H1 (cell line): ENCODE measurements around the gene PATE2. TPM values are rescaled to one million over a fixed set of nuclear protein-coding genes. Genes with fewer than 3 reads are reported as not detected.

Source experiments
- CTCF ChIA-PET: fragments of 300-600 bp; sonication (Branson Sonifier 250); formaldehyde crosslinking; loops from one replicate; lab custom pipeline; 2021; ENCODE audit not compliant: partially characterized antibody; lab: Charles Lee
- POLR2A ChIA-PET: fragments of 300-600 bp; sonication (Branson Sonifier 250); formaldehyde crosslinking; loops from one replicate; lab custom pipeline; 2021; ENCODE audit warnings: inconsistent platforms; ENCODE audit not compliant: partially characterized antibody; lab: Charles Lee
- DNase-seq, 2 experiments: peaks; one replicate each; pipeline versions ENCODE4 v3.0.0 to v3.0.0-alpha.2; 2010 to 2022; ENCODE audit warnings: low spot score in 2 of 2, low read depth in 1 of 2, mixed read lengths in 1 of 2
- FAIRE-seq: peaks from 2 replicates; lab custom pipeline; 2011; peaks lifted over from hg19 to GRCh38; lab: Jason Lieb, UNC
- H2AFZ ChIP-seq: 2 replicates; pipeline ENCODE4 v1.8.1; 2012; ENCODE audit warnings: low read length, inconsistent platforms
- H2AK5ac ChIP-seq: 2 replicates; pipeline ENCODE4 v1.6.1; 2013; ENCODE audit warnings: low read depth, low read length
- H2BK120ac ChIP-seq: replicated peaks from 2 replicates; pipeline ENCODE3; 2013; ENCODE audit warnings: low read depth, low read length, inconsistent platforms
- H2BK12ac ChIP-seq: 2 replicates; pipeline ENCODE4 v1.6.1; 2013; ENCODE audit warnings: low read depth, low read length
- H2BK15ac ChIP-seq: 2 replicates; pipeline ENCODE4 v1.6.1; 2013; ENCODE audit warnings: low read length
- H2BK20ac ChIP-seq: 2 replicates; pipeline ENCODE4 v1.6.1; 2013; ENCODE audit warnings: low read length
- H2BK5ac ChIP-seq: 2 replicates; pipeline ENCODE4 v1.6.1; 2013; ENCODE audit warnings: low read depth, low read length
- H3K14ac ChIP-seq: 2 replicates; pipeline ENCODE4 v1.6.1; 2013; ENCODE audit warnings: inconsistent platforms; ENCODE audit not compliant: insufficient read length
- H3K18ac ChIP-seq: 2 replicates; pipeline ENCODE4 v1.6.1; 2013; ENCODE audit warnings: low read length; ENCODE audit errors: extremely low read depth
- H3K23ac ChIP-seq: 2 replicates; pipeline ENCODE4 v1.6.1; 2013; ENCODE audit warnings: inconsistent platforms; ENCODE audit not compliant: insufficient read length
- H3K23me2 ChIP-seq: 2 replicates; pipeline ENCODE4 v1.6.1; 2013; ENCODE audit warnings: low read depth, low read length
- H3K27ac ChIP-seq: 2 replicates; pipeline ENCODE4 v1.6.1; 2011; ENCODE audit warnings: low read depth, low read length, inconsistent platforms
- H3K27me3 ChIP-seq, 4 experiments: replicated peaks in 1 of 4; 1 replicate in 1 of 4; 2 replicates in 3 of 4; pipeline versions ENCODE4 v1.6.1 to v1.8.1; 2011 to 2013; ENCODE audit warnings: low read length in 3 of 4, mild to moderate bottlenecking in 3 of 4, inconsistent platforms in 2 of 4, mixed read lengths in 2 of 4, moderate library complexity in 1 of 4; ENCODE audit not compliant: control insufficient read depth in 3 of 4, insufficient read depth in 3 of 4; ENCODE audit errors: extremely low read depth in 1 of 4
- H3K36me3 ChIP-seq, 4 experiments: 2 replicates each; pipeline versions ENCODE4 v1.6.1 to v1.8.1; 2011 to 2013; ENCODE audit warnings: mild to moderate bottlenecking in 4 of 4, low read length in 3 of 4, moderate library complexity in 2 of 4, control low read depth in 1 of 4, inconsistent platforms in 1 of 4; ENCODE audit not compliant: insufficient read depth in 4 of 4, control insufficient read depth in 2 of 4
- H3K4ac ChIP-seq: replicated peaks from 2 replicates; pipeline ENCODE3; 2013; ENCODE audit warnings: low read length, low read depth, mixed read lengths, inconsistent platforms; ENCODE audit not compliant: insufficient read length
- H3K4me1 ChIP-seq, 4 experiments: replicated peaks in 1 of 4; 1 replicate in 1 of 4; 2 replicates in 3 of 4; pipeline versions ENCODE4 v1.6.1 to v1.8.1; 2011 to 2013; ENCODE audit warnings: low read length in 3 of 4, inconsistent platforms in 2 of 4, mixed read lengths in 1 of 4; ENCODE audit not compliant: insufficient read depth in 4 of 4, control insufficient read depth in 3 of 4
- H3K4me2 ChIP-seq, 2 experiments: 2 replicates each; pipeline versions ENCODE4 v1.6.1 to v1.8.1; 2011 to 2013; ENCODE audit warnings: low read depth in 2 of 2, low read length in 2 of 2, control low read depth in 1 of 2, inconsistent platforms in 1 of 2, mild to moderate bottlenecking in 1 of 2; ENCODE audit not compliant: insufficient read depth in 1 of 2
- H3K4me3 ChIP-seq, 4 experiments: fragments of 200-600, 300-600 bp in 1 of 4; sonication (generic), shearing (Covaris generic), sonication (Bioruptor Twin) in 1 of 4; 2 replicates each; pipeline versions ENCODE4 v1.5.1 to v1.8.1; 2011 to 2016; ENCODE audit warnings: low read length in 4 of 4, low read depth in 3 of 4, control low read depth in 2 of 4, inconsistent platforms in 2 of 4, mild to moderate bottlenecking in 2 of 4, mixed read lengths in 1 of 4, moderate library complexity in 1 of 4; ENCODE audit not compliant: insufficient read depth in 2 of 4; ENCODE audit errors: extremely low read depth in 1 of 4
- H3K56ac ChIP-seq: replicated peaks from 2 replicates; pipeline ENCODE3; 2013; ENCODE audit warnings: low read depth, mild to moderate bottlenecking, mixed read lengths, low read length, inconsistent platforms; ENCODE audit not compliant: insufficient read length
- H3K79me1 ChIP-seq: 2 replicates; pipeline ENCODE4 v1.6.1; 2013; ENCODE audit warnings: low read depth, low read length, control low read depth
- H3K79me2 ChIP-seq, 2 experiments: 2 replicates each; pipeline versions ENCODE4 v1.6.1 to v1.8.1; 2012 to 2013; ENCODE audit warnings: low read length in 2 of 2, mild to moderate bottlenecking in 2 of 2, inconsistent platforms in 1 of 2; ENCODE audit not compliant: insufficient read depth in 2 of 2, control insufficient read depth in 1 of 2
- H3K9ac ChIP-seq, 4 experiments: replicated peaks in 1 of 4; 1 replicate in 1 of 4; 2 replicates in 3 of 4; pipeline versions ENCODE4 v1.6.1 to v1.8.1; 2011 to 2013; ENCODE audit warnings: low read depth in 3 of 4, low read length in 3 of 4, control low read depth in 2 of 4, mild to moderate bottlenecking in 2 of 4, moderate library complexity in 2 of 4, inconsistent platforms in 1 of 4; ENCODE audit errors: extremely low read depth in 1 of 4
- H3K9me3 ChIP-seq, 2 experiments: 2 replicates each; pipeline versions ENCODE4 v1.6.1 to v1.8.1; 2012 to 2013; ENCODE audit warnings: mild to moderate bottlenecking in 2 of 2, moderate library complexity in 2 of 2, control low read depth in 1 of 2, inconsistent platforms in 1 of 2, low read depth in 1 of 2, low read length in 1 of 2, mixed read lengths in 1 of 2; ENCODE audit not compliant: insufficient read depth in 2 of 2
- H4K20me1 ChIP-seq, 2 experiments: replicated peaks in 1 of 2; 2 replicates each; pipeline versions ENCODE3 to v1.8.1; 2011 to 2013; ENCODE audit warnings: inconsistent platforms in 2 of 2, low read length in 2 of 2, mild to moderate bottlenecking in 1 of 2; ENCODE audit not compliant: insufficient read depth in 2 of 2, control insufficient read depth in 1 of 2
- H4K5ac ChIP-seq: 2 replicates; pipeline ENCODE4 v1.6.1; 2013; ENCODE audit warnings: low read length, low read depth, mixed read lengths, inconsistent platforms; ENCODE audit not compliant: insufficient read length
- H4K8ac ChIP-seq: 2 replicates; pipeline ENCODE4 v1.8.0; 2013; ENCODE audit warnings: mild to moderate bottlenecking, moderate library complexity, low read length, inconsistent platforms; ENCODE audit not compliant: insufficient read depth; ENCODE audit errors: extremely low read depth
- H4K91ac ChIP-seq: replicated peaks from 2 replicates; pipeline ENCODE3; 2013; ENCODE audit warnings: low read length, mixed read lengths, inconsistent platforms; ENCODE audit not compliant: insufficient read length
- BACH1 ChIP-seq: IDR thresholded peaks from 2 replicates; pipeline ENCODE4 v1.6.1; 2012; ENCODE audit warnings: low read length, improper control_type of control experiment
- CBX5 ChIP-seq: fragments of 300-800, 300-1000 bp; sonication (generic); IDR thresholded peaks from 2 replicates; pipeline ENCODE4 v1.7.1; 2016; ENCODE audit warnings: antibody characterized with exemption, low read length, low read depth
- CREB1 ChIP-seq: IDR thresholded peaks from 2 replicates; pipeline ENCODE4 v1.6.1; 2012; ENCODE audit warnings: inconsistent platforms
- EGR1 ChIP-seq: IDR thresholded peaks from 2 replicates; pipeline ENCODE4 v1.6.1; 2011; ENCODE audit warnings: low read depth, low read length, borderline replicate concordance
- KDM1A ChIP-seq: fragments of 200-600, 300-600 bp; sonication (generic); IDR thresholded peaks from 2 replicates; pipeline ENCODE4 v1.7.1; 2016; ENCODE audit warnings: mild to moderate bottlenecking, low read length, borderline replicate concordance
- KDM4A ChIP-seq: IDR thresholded peaks from one replicate; pipeline ENCODE4 v1.7.1; 2012; ENCODE audit warnings: low read depth, mild to moderate bottlenecking, moderate library complexity, low read length, inconsistent platforms; ENCODE audit not compliant: severe bottlenecking
- MAX ChIP-seq: IDR thresholded peaks from 2 replicates; pipeline ENCODE4 v1.6.1; 2012; ENCODE audit warnings: inconsistent platforms
- PHF8 ChIP-seq: fragments of 200-600 bp; sonication (generic); conservative IDR thresholded peaks from 2 replicates; pipeline ENCODE4 v1.7.1; 2012; ENCODE audit warnings: low read depth, mild to moderate bottlenecking, inconsistent platforms, low read length, moderate library complexity
- RFX5 ChIP-seq: IDR thresholded peaks from 2 replicates; pipeline ENCODE4 v1.6.1; 2011; ENCODE audit warnings: low read depth, low read length, improper control_type of control experiment, borderline replicate concordance
- long read RNA-seq, 2 experiments: library from RNA in 1 of 2; library from capped mRNA in 1 of 2; stranded (forward); transcript quantifications; one replicate each; pipeline ENCODE4 v2.0.0, GENCODE V29; 2021; ENCODE audit warnings: inconsistent platforms in 1 of 2
- polyA minus RNA-seq, 3 experiments: library from RNA; depleted of rRNA, polyadenylated mRNA; stranded (reverse); fragments of >200 nt; gene quantifications; 1 replicate in 2 of 3; 2 replicates in 1 of 3; pipeline ENCODE4 v1.2.3, GENCODE V29; 2011
- polyA plus RNA-seq, 7 experiments: library from polyadenylated mRNA; depleted of rRNA in 3 of 7; stranded (reverse) in 5 of 7; unstranded in 2 of 7; fragments of >200 nt in 5 of 7; fragments of 200-250 nt in 2 of 7; gene quantifications; 1 replicate in 5 of 7; 2 replicates in 1 of 7; 4 replicates in 1 of 7; pipeline versions ENCODE4 v1.2.1 to v1.2.3, GENCODE V29; 2011 to 2013; ENCODE audit warnings: missing spikeins in 2 of 7, mixed read lengths in 2 of 7
- total RNA-seq: library from RNA; stranded (reverse); fragmentation: NEBNext Ultra II Directional; extraction: Animal tissue kit (Norgen Biotek cat#: 25700); gene quantifications from 2 replicates; pipeline ENCODE4 v1.2.1, GENCODE V29; 2021

The PATE2 gene
- not detected in 2 replicates for total RNA-seq
- 0.14 TPM in 1 of 2 replicates, not detected in the other for polyA plus RNA-seq (2011; rRNA removed)
- not detected for polyA plus RNA-seq (2011; cell fraction: cytosol; rRNA removed)
- polyA plus RNA-seq (2011; cell fraction: nucleus; rRNA removed): 0.06 TPM
- polyA plus RNA-seq (2012, experiment 1 of 2): not detected in 4 replicates
- not detected for polyA plus RNA-seq (2012, experiment 2 of 2)
- 0.04 TPM for polyA plus RNA-seq (2013, experiment 1 of 2)
- polyA plus RNA-seq (2013, experiment 2 of 2): 0.07 TPM
- not detected in 2 replicates for polyA minus RNA-seq (2011; rRNA and poly(A)+ RNA removed)
- polyA minus RNA-seq (2011; cell fraction: cytosol; rRNA and poly(A)+ RNA removed): not detected
- polyA minus RNA-seq (2011; cell fraction: nucleus; rRNA and poly(A)+ RNA removed): 0.60 TPM
- long read RNA-seq, experiment 1: 0 reads
- long read RNA-seq, experiment 2: 0 reads

- H3K4me3 ChIP-seq: no peak within 1 kb of the TSS
- H2BK5ac ChIP-seq: no peak within 1 kb of the TSS
- no peaks in the 10 kb centered on the region for H3K4me1 ChIP-seq
- H3K56ac ChIP-seq: no peak within 1 kb of the TSS
- no peaks in the 10 kb centered on the region for H3K23me2 ChIP-seq
- H2AFZ ChIP-seq: no peak within 1 kb of the TSS
- H3K27ac ChIP-seq: no peak within 1 kb of the TSS
- no peaks in the 10 kb centered on the region for H3K9me3 ChIP-seq
- no peak within 1 kb of the TSS for H3K23ac ChIP-seq
- CTCF ChIA-PET: interaction anchor here (0.6 kb wide), 1 partner anchor 130 kb away, joined by 3 read pairs; no protein-coding TSS in a partner anchor
- H2BK15ac ChIP-seq: no peak within 1 kb of the TSS
- H3K18ac ChIP-seq: no peak within 1 kb of the TSS
- POLR2A ChIA-PET: no interaction called here
- no peaks in the 10 kb centered on the region for H3K27me3 ChIP-seq
- H4K8ac ChIP-seq: no peak within 1 kb of the TSS
- H4K5ac ChIP-seq: no peak within 1 kb of the TSS
- H2BK120ac ChIP-seq: no peak within 1 kb of the TSS
- H4K20me1 ChIP-seq: no peaks in the 10 kb centered on the region
- no peak within 1 kb of the TSS for H3K4me2 ChIP-seq
- no peak within 1 kb of the TSS for H4K91ac ChIP-seq
- H2AK5ac ChIP-seq: no peak within 1 kb of the TSS
- H3K79me2 ChIP-seq: no peaks in the 10 kb centered on the region
- H3K36me3 ChIP-seq: no peaks in the 10 kb centered on the region
- H3K14ac ChIP-seq: no peak within 1 kb of the TSS
- H2BK20ac ChIP-seq: no peak within 1 kb of the TSS
- H2BK12ac ChIP-seq: no peak within 1 kb of the TSS
- H3K79me1 ChIP-seq: no peaks in the 10 kb centered on the region
- no peak within 1 kb of the TSS; a peak in 2 of 7 replicates for H3K9ac ChIP-seq
- DNase-seq (no peak), FAIRE-seq (no peak)
- H3K4ac ChIP-seq: no peak within 1 kb of the TSS
- TF ChIP-seq RFX5: no peak
- TF ChIP-seq KDM1A: no peak
- TF ChIP-seq CREB1: no peak
- no peak for TF ChIP-seq EGR1
- no peak for TF ChIP-seq BACH1
- no peak for TF ChIP-seq MAX
- TF ChIP-seq CBX5: no peak
- TF ChIP-seq PHF8: no peak
- TF ChIP-seq KDM4A: no peak
Measured at GRCh38 chr11:125778728-125779127, at the start of gene PATE2. Gene PATE2 (minus strand): TSS chr11:125778828. CDS start chr11:125778773, 55 bp downstream.
